A673 (cell line): ENCODE results near the gene ZNF641.

Source experiments
- CTCF ChIP-seq: fragments of 300-800, 200-600 bp; sonication (generic); conservative IDR thresholded peaks from 2 replicates; pipeline ENCODE4 v1.5.1; 2017; ENCODE audit warnings: low read depth, mild to moderate bottlenecking, antibody characterized with exemption, low read length, moderate library complexity, mixed read lengths
- EZH2 ChIP-seq: fragments of 200-600 bp; sonication (generic); IDR thresholded peaks from 2 replicates; pipeline ENCODE4 v1.6.1; 2017; ENCODE audit warnings: borderline replicate concordance, low read depth, mild to moderate bottlenecking, mixed read lengths, antibody characterized with exemption, low read length; ENCODE audit not compliant: poor library complexity, severe bottlenecking

DNA sequence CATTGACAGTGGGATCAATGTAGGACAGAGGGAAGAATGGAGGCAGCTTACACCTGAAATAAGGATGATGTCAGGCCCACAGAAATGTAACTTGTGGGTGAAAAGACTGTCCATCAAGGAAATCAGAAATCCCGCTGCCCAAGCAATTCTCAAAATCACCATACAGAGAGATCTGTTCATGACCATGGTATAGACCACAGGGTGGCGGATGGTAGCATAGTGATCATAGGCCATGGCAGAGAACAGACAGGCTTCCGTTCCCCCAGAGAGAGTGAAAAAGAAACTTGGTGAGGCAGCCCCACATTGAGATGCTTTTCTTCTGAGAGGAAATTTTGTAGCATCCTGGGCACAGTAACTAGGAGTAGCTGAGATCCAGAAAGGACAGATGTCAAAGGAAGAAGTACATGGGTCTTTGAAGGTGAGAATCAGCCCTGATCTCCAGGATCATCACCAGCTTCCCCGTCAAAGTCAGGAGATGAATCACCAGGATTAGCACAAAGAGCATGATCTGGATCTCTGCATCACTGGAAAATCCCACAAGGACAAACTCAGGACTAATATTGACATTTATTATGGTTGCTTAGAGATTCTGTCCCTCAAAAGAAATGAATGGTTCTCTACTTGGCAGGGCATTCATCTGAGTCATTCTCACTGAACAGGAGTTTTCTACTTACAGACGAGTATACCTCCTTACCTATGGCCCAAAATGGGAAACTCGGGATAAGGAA lies 5.5 kb upstream of the ZNF641 start:
- no peak for TF ChIP-seq CTCF
- no peak for TF ChIP-seq EZH2
